Measurements from ENCODE around the gene DGAT2L6. TPM values are rescaled to one million over a fixed set of nuclear protein-coding genes. Genes with fewer than 3 reads are reported as not detected.

DGAT2L6 gene
- polyA plus RNA-seq, 1 donor from 2014 or later: not detected

- Histone ChIP-seq H3K9me2 (ENCODE audit: insufficient read depth, low read length) (no peaks in the 10 kb centered on the region), H4K20me1 (ENCODE audit: insufficient read depth) (no peaks in the 10 kb centered on the region), H3K79me2 (replicated peaks; ENCODE audit: insufficient read depth, low read length) (no peaks in the 10 kb centered on the region), H3K4me3 (ENCODE audit: low read length) (no peak overlapping the region), H3K36me3 (ENCODE audit: insufficient read depth, low read length) (no peaks in the 10 kb centered on the region), H3F3A (ENCODE audit: insufficient read depth, low read length, poor library complexity, severe bottlenecking) (no peaks in the 10 kb centered on the region), H2AFZ (ENCODE audit: low read depth, low read length) (no peak overlapping the region), H3K9me3 (ENCODE audit: low read length) (no peaks in the 10 kb centered on the region), H3K9ac (ENCODE audit: low read length) (no peak overlapping the region), H3K4me2 (ENCODE audit: low read length) (no peak overlapping the region), H3K27me3 (ENCODE audit: insufficient read depth, low read depth, low read length) (no peaks in the 10 kb centered on the region), H3K27ac (ENCODE audit: low read length) (no peak overlapping the region)
- TF ChIP-seq POLR2AphosphoS5 (IDR thresholded peaks at IDR 0.05): no peak
- TF ChIP-seq TAF1 (IDR thresholded peaks at IDR 0.05; ENCODE audit: low read depth): no peak
- no peak for TF ChIP-seq SMC3 (conservative IDR thresholded peaks at IDR 0.05; ENCODE audit: poor library complexity)
- no peak for TF ChIP-seq CTCF (IDR thresholded peaks at IDR 0.05; ENCODE audit: poor library complexity, severe bottlenecking)
- no peak for TF ChIP-seq RAD21 (conservative IDR thresholded peaks at IDR 0.05)
These were observed 77.6 kb downstream of the DGAT2L6 start for GRCh38 chrX:70254909-70255308.

Small RNA genes lying within 50 kb of the gene (small RNA-seq; reads per million reads assigned to genes)
- gene RNA5SP507: 0.08 to 0.74 (median 0.69) reads per million in 3 experiments

Other genes with a start within 250 kb of the DGAT2L6 start
- not detected in 2 replicates for gene AWAT2, start 127.5 kb upstream of the DGAT2L6 start, polyA plus RNA-seq
- not detected in 2 replicates for gene OTUD6A, start 115.0 kb upstream of the DGAT2L6 start, polyA plus RNA-seq
- gene IGBP1, start 44.0 kb upstream of the DGAT2L6 start, polyA plus RNA-seq: 80.8 and 94.1 TPM in 2 replicates
- not detected in 2 replicates for gene AWAT1, start 57.2 kb downstream of the DGAT2L6 start, polyA plus RNA-seq
- not detected in 2 replicates for gene P2RY4, start 82.7 kb downstream of the DGAT2L6 start, polyA plus RNA-seq
- gene ARR3, start 90.9 kb downstream of the DGAT2L6 start, polyA plus RNA-seq: not detected in 2 replicates
- gene RAB41, start 104.7 kb downstream of the DGAT2L6 start, polyA plus RNA-seq: not detected in 2 replicates
- gene PDZD11, start 112.4 kb downstream of the DGAT2L6 start, polyA plus RNA-seq: 55.7 and 64.7 TPM in 2 replicates
- 1.1 and 2.7 TPM in 2 replicates for gene KIF4A, start 112.6 kb downstream of the DGAT2L6 start, polyA plus RNA-seq
- 0.84 TPM in 1 of 2 replicates, not detected in the other for gene GDPD2, start 245.8 kb downstream of the DGAT2L6 start, polyA plus RNA-seq